K562 (cell line): Measurements from ENCODE around the gene VRK1. TPM values are rescaled to one million over a fixed set of nuclear protein-coding genes. Genes with fewer than 3 reads are reported as not detected.

ENCODE experiments used
- ATAC-seq: fragments of 200-7000 bp; cut with Tn5 transposase; 3 replicates; pipeline ENCODE4 v1.9.1; 2020; ENCODE audit warnings: moderate library complexity
- BruUV-seq: library from RNA; stranded (reverse); fragments of 400-500 nt; replicated peaks from 2 replicates; lab custom pipeline; 2021; lab: Mats Ljungman, UMichigan
- CTCF ChIA-PET: fragments of 300-600 bp; formaldehyde crosslinking; extraction: SDS; loops from one replicate; lab custom pipeline; 2021; ENCODE audit warnings: low intra/inter-chr PET ratio; lab: Yijun Ruan, JAX
- POLR2A ChIA-PET: fragments of 300-600, 350-650 bp; sonication (Branson Sonifier 250); formaldehyde crosslinking; extraction: SDS; loops from one replicate; lab custom pipeline; 2021; ENCODE audit warnings: antibody characterized with exemption, inconsistent platforms; lab: Yijun Ruan, JAX
- DNase-seq, 4 experiments: peaks; one replicate each; pipeline versions ENCODE4 v3.0.0 to v3.0.0-alpha.2; 2011 to 2018; ENCODE audit warnings: low spot score in 3 of 4, mixed read lengths in 3 of 4; ENCODE audit errors: extremely low read depth in 1 of 4
- FAIRE-seq: peaks from 2 replicates; lab custom pipeline; 2011; peaks lifted over from hg19 to GRCh38; lab: Jason Lieb, UNC
- H2AFZ ChIP-seq: 2 replicates; pipeline ENCODE4 v1.6.0; 2011; ENCODE audit warnings: low read depth, low read length, control low read depth, inconsistent platforms
- H3K27ac ChIP-seq: fragments of 200-600 bp; 3 replicates; pipeline ENCODE4 v1.8.0; 2011; ENCODE audit warnings: low read depth, mild to moderate bottlenecking, control low read depth, inconsistent platforms, low read length, moderate library complexity, mixed read lengths; ENCODE audit errors: extremely low read depth
- H3K27me3 ChIP-seq, 2 experiments: fragments of 300-600 bp in 1 of 2; 2 replicates in 1 of 2; 3 replicates in 1 of 2; pipeline versions ENCODE4 v1.6.0 to v1.8.0; 2011; ENCODE audit warnings: inconsistent platforms in 2 of 2, low read length in 2 of 2, mild to moderate bottlenecking in 1 of 2, mixed read lengths in 1 of 2, moderate library complexity in 1 of 2; ENCODE audit not compliant: control insufficient read depth in 2 of 2, insufficient read depth in 2 of 2
- H3K36me3 ChIP-seq: fragments of 300-600 bp; 3 replicates; pipeline ENCODE4 v1.8.0; 2011; ENCODE audit warnings: mild to moderate bottlenecking, low read length, inconsistent platforms; ENCODE audit not compliant: control insufficient read depth, insufficient read depth
- H3K4me1 ChIP-seq, 2 experiments: fragments of 200-600 bp in 1 of 2; replicated peaks in 1 of 2; 2 replicates in 1 of 2; 3 replicates in 1 of 2; pipeline versions ENCODE4 v1.5.1 to v1.8.0; 2011; ENCODE audit warnings: inconsistent platforms in 2 of 2, low read length in 2 of 2, mild to moderate bottlenecking in 1 of 2, mixed read lengths in 1 of 2, moderate library complexity in 1 of 2; ENCODE audit not compliant: control insufficient read depth in 2 of 2, insufficient read depth in 2 of 2
- H3K4me2 ChIP-seq: 2 replicates; pipeline ENCODE4 v1.6.1; 2011; ENCODE audit warnings: low read length, control low read depth, inconsistent platforms, mixed read lengths; ENCODE audit not compliant: insufficient read depth
- H3K4me3 ChIP-seq: fragments of 200-600 bp; sonication (generic), shearing (Covaris generic); 2 replicates; pipeline ENCODE4 v1.5.1; 2016; ENCODE audit warnings: control low read depth, inconsistent platforms
- H3K79me2 ChIP-seq: fragments of 200-600 bp; 3 replicates; pipeline ENCODE4 v1.8.0; 2011; ENCODE audit warnings: low read length, inconsistent platforms; ENCODE audit not compliant: control insufficient read depth, insufficient read depth
- H3K9ac ChIP-seq, 2 experiments: 2 replicates each; pipeline versions ENCODE4 v1.6.0 to v1.6.1; 2011; ENCODE audit warnings: low read depth in 2 of 2, low read length in 2 of 2, control low read depth in 1 of 2, inconsistent platforms in 1 of 2, mild to moderate bottlenecking in 1 of 2, mixed read lengths in 1 of 2; ENCODE audit not compliant: insufficient read depth in 1 of 2
- H3K9me1 ChIP-seq: one replicate; pipeline ENCODE4 v1.6.0; 2011; ENCODE audit warnings: inconsistent platforms, mild to moderate bottlenecking, low read length, moderate library complexity; ENCODE audit not compliant: control insufficient read depth, insufficient read depth
- H3K9me3 ChIP-seq: replicated peaks from 2 replicates; pipeline ENCODE4 v1.5.1; 2011; ENCODE audit warnings: low read depth, low read length, inconsistent platforms; ENCODE audit not compliant: control insufficient read depth, insufficient read depth
- H4K20me1 ChIP-seq: replicated peaks from 2 replicates; pipeline ENCODE4 v1.6.1; 2011; ENCODE audit warnings: low read length, inconsistent platforms, mixed read lengths; ENCODE audit not compliant: control insufficient read depth, insufficient read depth
- DACH1 ChIP-seq: fragments of 450-650 bp; IDR thresholded peaks from 2 replicates; pipeline ENCODE4 v1.6.1; 2018; ENCODE audit not compliant: partially characterized antibody
- ELF1 ChIP-seq: fragments of 200-800 bp; sonication (Bioruptor generic); IDR thresholded peaks from 2 replicates; pipeline ENCODE4 v1.6.1; 2016; ENCODE audit warnings: missing genetic modification characterization, missing compliant biosample characterization
- FOS ChIP-seq: IDR thresholded peaks from 3 replicates; pipeline ENCODE4 v1.6.1; 2011; ENCODE audit not compliant: insufficient read length; ENCODE audit errors: extremely low read depth
- HNRNPK ChIP-seq: fragments of 200-400 bp; formaldehyde crosslinking; IDR thresholded peaks from one replicate; pipeline ENCODE4 v1.6.1; 2018; ENCODE audit warnings: mild to moderate bottlenecking, low read depth, low read length; ENCODE audit not compliant: poor library complexity, severe bottlenecking
- KAT7 ChIP-seq: sonication (generic); formaldehyde crosslinking; IDR thresholded peaks from 2 replicates; pipeline ENCODE4 v1.8.0; 2022; ENCODE audit warnings: missing genetic modification reagents, mild to moderate bottlenecking, borderline replicate concordance
- SIX5 ChIP-seq, 2 experiments: IDR thresholded peaks; 2 replicates each; pipeline ENCODE4 v1.6.1; 2011; ENCODE audit warnings: low read length in 2 of 2, borderline replicate concordance in 1 of 2, low read depth in 1 of 2, mild to moderate bottlenecking in 1 of 2, moderate library complexity in 1 of 2; ENCODE audit not compliant: insufficient read depth in 1 of 2
- SMARCA4 ChIP-seq: fragments of 450-650 bp; IDR thresholded peaks from 2 replicates; pipeline ENCODE4 v1.6.1; 2016
- SNIP1 ChIP-seq: fragments of 450-650 bp; IDR thresholded peaks from 2 replicates; pipeline ENCODE4 v1.7.1; 2017; ENCODE audit warnings: low read depth, mild to moderate bottlenecking
- TAL1 ChIP-seq: fragments of 450-650 bp; IDR thresholded peaks from 2 replicates; pipeline ENCODE4 v1.6.1; 2016; ENCODE audit warnings: mild to moderate bottlenecking
- TSHZ1 ChIP-seq: fragments of 250-450 bp; sonication (Bioruptor Pico); IDR thresholded peaks from 2 replicates; pipeline ENCODE4 v1.4.0; 2020; ENCODE audit warnings: mild to moderate bottlenecking, moderate library complexity
- UBTF ChIP-seq, 2 experiments: IDR thresholded peaks; 2 replicates each; pipeline ENCODE4 v1.6.1; 2012; ENCODE audit warnings: improper control_type of control experiment in 2 of 2, low read depth in 2 of 2, low read length in 2 of 2, borderline replicate concordance in 1 of 2
- ZBTB49 ChIP-seq: sonication (generic); formaldehyde crosslinking; IDR thresholded peaks from 2 replicates; pipeline ENCODE4 v1.8.0; 2022; ENCODE audit warnings: missing genetic modification reagents, mild to moderate bottlenecking, borderline replicate concordance
- ZNF124 ChIP-seq: sonication (generic); formaldehyde crosslinking; IDR thresholded peaks from 2 replicates; pipeline ENCODE4 v1.8.1; 2022; ENCODE audit warnings: missing genetic modification reagents
- WGBS: fragments of 100-300 bp; shearing (Covaris generic); methylation state at CpG from one replicate; pipeline ENCODE4 v1.1.6; 2016; ENCODE audit warnings: low coverage, mixed read lengths; ENCODE audit not compliant: insufficient coverage; ENCODE audit errors: missing lambda C conversion rate; 5-methylcytosine and 5-hydroxymethylcytosine counted together
- in situ Hi-C: fragments of 300-500 bp; cut with MboI; formaldehyde crosslinking; loops from 4 replicates; pipeline ENCODE4 v1.15.0; 2018; ENCODE audit warnings: inconsistent platforms, mixed read lengths
- intact Hi-C: fragments of 100-400 bp; cut with micrococcal nuclease; formaldehyde crosslinking; loops from 2 replicates; pipeline ENCODE4 v1.14.2; 2022
- polyA plus RNA-seq, 8 experiments: library from polyadenylated mRNA; depleted of rRNA in 4 of 8; stranded (reverse) in 5 of 8; unstranded in 3 of 8; fragments of >200 nt; fragmentation: Nextera tagmentation in 2 of 8; fragmentation: Illumina TruSeq in 1 of 8; extraction: Ambion mirVana in 2 of 8; extraction: Trizol in 1 of 8; gene quantifications; 2 replicates each; pipeline versions ENCODE4 v1.2.1 to v1.2.3, GENCODE V29; 2011 to 2014; ENCODE audit warnings: inconsistent platforms in 1 of 8, missing spikeins in 1 of 8
- total RNA-seq, 7 experiments: library from RNA; depleted of rRNA in 6 of 7; stranded (reverse); fragments of >200 nt in 6 of 7; fragmentation: Illumina TruSeq in 2 of 7; extraction: Trizol in 2 of 7; gene quantifications; 2 replicates each; pipeline versions ENCODE4 v1.2.1 to v1.2.3, GENCODE V29; 2011 to 2021; ENCODE audit warnings: low replicate concordance in 1 of 7

Gene VRK1
- total and polyA plus RNA-seq, 9 of the 15 experiments (the other 6 are each of a cell fraction or from before 2014, with no cell fraction given): 83.6 to 177 (median 116) TPM

GRCh38 chr14:96762650-96763049 lies 34.5 kb upstream of the VRK1 start:
- Histone ChIP-seq H3K79me2 (no peaks in the 10 kb centered on the region), H3K4me1 (peaks cover 0 to 3% of the 10 kb centered on the region in 2 experiments; a peak in 4 of 5 replicates), H3K27me3 (peaks cover 0 to 8% of the 10 kb centered on the region in 2 experiments; a peak in 1 of 5 replicates), H3K9me1 (no peaks in the 10 kb centered on the region), H3K4me2 (peak overlapping the region; percentile 62), H3K4me3 (no peak overlapping the region), H2AFZ (peak overlapping the region; percentile 97), H3K27ac (no peak overlapping the region), H3K9me3 (no peaks in the 10 kb centered on the region), H3K9ac (peak overlapping the region in 1 of 2 experiments; percentile 33; a peak in 1 of 4 replicates), H4K20me1 (no peaks in the 10 kb centered on the region), H3K36me3 (no peaks in the 10 kb centered on the region)
- FAIRE-seq: peak; percentile 97
- ATAC-seq: peak; percentile 100
- ChIA-PET CTCF (no interaction called here), POLR2A (interaction anchor here (0.8 to 1.2 kb wide), 3 partner anchors 9 to 23 kb away, joined by 3 to 4 read pairs (median 3); no protein-coding TSS in a partner anchor)
- intact Hi-C loops: loop anchor here (5.0 kb wide), 1 partner anchor 90 kb away; no protein-coding TSS in a partner anchor
- no TSS peak for BruUV-seq
- DNase-seq: peak; percentile 82 to 91 (median 90)
- in situ Hi-C loops: no loop called here
- WGBS: 0% methylated on average over 3 of the region's 3 CpGs
- no peak for TF ChIP-seq ZBTB49 (CRISPR knock-in tag)
- TF ChIP-seq SMARCA4: no peak
- no peak for TF ChIP-seq TAL1
- TF ChIP-seq FOS: peak; percentile 81
- TF ChIP-seq UBTF (IDR thresholded peaks at IDR 0.05; ENCODE audit: borderline replicate concordance in 1 of 2, low read depth in 2 of 2, low read length in 2 of 2): no peak
- TF ChIP-seq SNIP1: no peak
- TF ChIP-seq DACH1: no peak
- no peak for TF ChIP-seq ELF1 (tag)
- TF ChIP-seq SIX5 (IDR thresholded peaks at IDR 0.05; ENCODE audit: borderline replicate concordance in 1 of 2, insufficient read depth in 1 of 2, low read depth in 1 of 2, low read length in 2 of 2): peak; percentile 66 to 72
- TF ChIP-seq ZNF124: no peak
- no peak for TF ChIP-seq KAT7 (CRISPR knock-in tag)
- TF ChIP-seq HNRNPK: no peak
- no peak for TF ChIP-seq TSHZ1 (CRISPR knock-in tag)
